HG02840 (cell line): ENCODE measurements around the gene CELA3B.
"Not testable (repeated sequence)": the region's sequence is repeated elsewhere in the genome, so short reads cannot be mapped to it uniquely, and the experiment has no call there.

ENCODE experiments used
- ATAC-seq: cut with Tn5 transposase; IDR thresholded peaks from one replicate; pipeline ENCODE4 v1.9.1; 2021; ENCODE audit warnings: mild to moderate bottlenecking, moderate library complexity, moderate number of reproducible peaks; ENCODE audit not compliant: unreplicated experiment, low FRiP score

The CELA3B gene

GRCh38 chr1:21976703-21977239 lies at the start of gene CELA3B:
TSS of gene CELA3B (plus strand) at chr1:21977022. CDS start at chr1:21977040, 18 bp downstream.
- ATAC-seq = not testable (repeated sequence)

GRCh38 chr1:21927533-21928237 lies 49.1 kb upstream of the CELA3B start:
- no peak for ATAC-seq

- ATAC-seq = no peak
Measured at GRCh38 chr1:21930080-21930571, 46.7 kb upstream of the CELA3B start.

DNA sequence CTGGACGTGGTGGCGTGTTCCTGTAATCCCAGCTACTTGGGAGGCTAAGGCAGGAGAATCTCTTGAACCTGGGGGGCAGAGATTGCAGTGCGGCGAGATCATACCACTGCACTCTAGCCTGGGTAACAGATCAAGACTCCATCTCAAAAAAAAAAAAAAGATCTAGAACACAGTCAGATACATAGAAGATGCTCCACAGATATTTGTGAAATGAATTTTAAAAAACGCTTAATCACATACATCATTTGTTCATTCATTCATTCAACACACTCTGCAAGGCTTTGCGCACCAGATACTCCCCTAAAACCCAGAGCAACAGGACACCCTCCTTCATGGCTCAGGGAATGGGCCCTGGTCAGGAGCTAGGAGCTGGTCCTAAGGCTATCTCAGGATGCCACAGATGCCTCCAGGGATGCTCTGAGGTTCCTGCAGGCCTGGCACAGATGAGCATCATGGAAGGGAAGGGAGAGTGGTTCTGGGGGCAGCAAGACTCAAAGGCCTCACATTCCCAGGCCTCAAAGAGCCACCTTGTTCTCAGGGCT lies 46.1 kb upstream of the CELA3B start:
- ATAC-seq = no peak

GRCh38 chr1:21931171-21932093 lies 45.4 kb upstream of the CELA3B start:
- no peak for ATAC-seq

- ATAC-seq = no peak
Measured at GRCh38 chr1:21932127-21932526, 44.7 kb upstream of the CELA3B start.

DNA sequence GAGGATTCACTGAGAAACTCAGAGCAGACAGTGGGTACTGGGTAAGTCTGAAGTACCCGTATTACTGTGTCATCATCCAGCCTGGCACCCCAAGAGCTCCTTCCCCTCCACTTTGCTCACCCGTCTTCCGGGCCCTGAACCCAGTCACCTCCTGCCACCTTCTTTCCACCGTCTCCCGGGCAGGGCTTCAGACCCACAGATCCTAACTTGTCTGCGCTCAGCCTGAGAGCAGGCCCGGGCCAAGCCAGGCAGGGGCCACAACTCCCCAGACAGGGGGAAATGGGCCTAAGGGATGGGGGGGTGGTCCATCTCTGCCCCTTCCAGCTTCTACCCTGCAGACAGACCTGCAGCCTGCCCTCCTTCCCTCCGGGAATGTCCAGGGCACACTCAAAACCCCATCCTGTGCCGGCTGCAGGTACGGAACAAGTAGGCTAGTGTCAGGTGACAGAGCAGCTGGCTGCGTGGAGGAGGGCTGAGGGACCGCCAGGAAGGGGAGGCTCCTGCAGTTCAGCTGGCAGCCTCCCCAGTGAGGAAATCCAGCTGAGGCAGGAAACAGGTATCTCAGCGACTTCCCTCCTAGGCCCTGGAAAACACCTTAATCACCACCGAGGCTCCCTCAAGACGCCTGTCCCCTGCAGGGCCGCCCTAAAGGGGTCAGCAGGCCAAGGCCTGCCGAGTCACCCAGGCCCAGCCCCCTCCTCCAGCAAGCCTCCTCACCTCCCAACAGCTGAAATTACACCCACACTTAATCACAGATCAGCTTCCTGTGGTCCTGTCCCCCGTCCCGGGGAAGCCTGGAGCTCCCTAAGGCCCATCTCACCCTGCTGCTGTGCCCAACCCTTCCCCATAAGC lies 43.2 kb upstream of the CELA3B start:
- ATAC-seq = no peak

GRCh38 chr1:21935393-21935804 lies 41.4 kb upstream of the CELA3B start:
- no peak for ATAC-seq

DNA sequence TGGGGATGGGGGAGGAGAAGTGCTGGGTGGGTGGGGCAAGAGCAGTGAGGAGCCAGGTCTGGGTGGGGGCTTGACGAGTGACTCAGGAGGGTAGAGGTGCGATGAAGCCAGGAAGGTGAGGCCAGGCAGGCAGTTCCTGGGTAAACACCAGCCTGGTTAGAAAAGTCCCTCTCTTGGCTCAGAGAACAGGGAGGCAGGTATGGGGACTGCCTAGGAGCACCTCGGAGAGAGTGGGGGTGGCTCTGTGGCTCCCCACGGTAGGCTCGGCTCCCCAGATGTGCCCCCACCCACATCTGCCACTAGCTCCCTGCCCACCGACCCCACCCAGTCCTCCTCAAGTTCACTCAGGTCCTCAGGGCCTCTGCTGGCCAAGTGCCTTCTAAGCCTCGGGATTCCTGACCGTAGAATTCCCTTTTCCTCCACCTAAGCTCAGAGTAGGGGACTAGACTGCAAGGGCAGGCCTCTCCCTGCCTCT lies 40.9 kb upstream of the CELA3B start:
- no peak for ATAC-seq

GRCh38 chr1:21936366-21937031 lies 40.3 kb upstream of the CELA3B start:
- ATAC-seq = no peak

DNA sequence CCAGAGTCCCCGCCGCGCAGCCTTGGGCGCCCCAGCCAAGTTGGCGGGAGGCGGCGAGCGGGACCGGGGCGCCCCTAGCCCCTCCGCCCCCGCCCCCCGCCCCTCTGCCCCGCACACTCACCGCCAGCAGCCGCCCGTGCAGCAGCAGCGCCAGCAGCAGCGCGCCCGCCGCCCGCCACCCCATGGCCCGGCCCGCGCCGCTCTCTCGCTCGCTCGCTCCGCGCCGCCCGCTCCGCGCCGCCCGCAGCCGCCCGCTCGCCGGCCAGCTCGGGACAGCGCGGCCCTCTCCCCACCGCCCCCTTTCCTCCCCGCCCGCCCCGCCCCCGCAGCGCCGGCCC lies 39.8 kb upstream of the CELA3B start, which contains the start of gene HSPG2:
Gene HSPG2 (minus strand): TSS at position 277 of the 338 bp plus-strand sequence. CDS start 93 bp downstream, at position 184.
- no peak for ATAC-seq

- ATAC-seq = no peak
Measured at GRCh38 chr1:21937372-21938121, 39.3 kb upstream of the CELA3B start.

DNA sequence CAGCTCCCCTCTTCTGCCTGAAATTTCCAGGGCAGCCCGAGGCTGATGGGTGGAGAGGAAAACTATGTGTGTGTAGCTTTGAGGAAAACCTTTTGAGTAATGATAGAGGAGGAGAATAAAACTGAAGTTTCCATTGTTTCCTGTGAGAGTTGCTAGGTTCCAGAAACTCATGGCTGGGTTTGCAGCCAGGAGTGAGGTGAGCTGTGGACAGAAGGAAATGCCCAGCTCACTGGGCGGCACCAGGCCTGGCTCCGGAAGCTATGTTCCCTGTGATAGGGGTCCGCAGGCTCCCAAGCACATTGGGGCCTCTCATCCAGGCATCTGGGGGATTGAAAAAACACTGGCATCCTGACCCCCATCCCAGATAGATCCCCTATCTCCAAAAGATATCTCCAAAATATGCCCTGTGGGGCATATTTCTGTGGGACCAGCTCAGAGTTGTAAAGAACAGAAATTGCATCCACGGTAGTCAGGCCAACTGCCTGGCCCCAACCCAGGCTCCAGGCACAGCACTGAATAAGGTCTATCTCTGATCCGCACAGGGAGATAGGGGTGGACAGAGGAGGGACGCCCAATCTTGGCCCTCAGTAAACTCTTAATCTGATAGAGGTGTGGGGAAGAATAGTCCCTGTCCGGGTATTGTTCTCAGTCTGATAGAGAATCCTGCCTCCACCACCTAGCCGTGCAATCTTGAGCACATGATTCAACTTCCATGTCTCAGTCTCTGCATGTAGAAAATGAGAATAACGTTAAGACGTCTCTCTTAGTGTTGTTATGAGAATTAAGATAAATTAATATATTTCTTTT lies 37.9 kb upstream of the CELA3B start:
- no peak for ATAC-seq

DNA sequence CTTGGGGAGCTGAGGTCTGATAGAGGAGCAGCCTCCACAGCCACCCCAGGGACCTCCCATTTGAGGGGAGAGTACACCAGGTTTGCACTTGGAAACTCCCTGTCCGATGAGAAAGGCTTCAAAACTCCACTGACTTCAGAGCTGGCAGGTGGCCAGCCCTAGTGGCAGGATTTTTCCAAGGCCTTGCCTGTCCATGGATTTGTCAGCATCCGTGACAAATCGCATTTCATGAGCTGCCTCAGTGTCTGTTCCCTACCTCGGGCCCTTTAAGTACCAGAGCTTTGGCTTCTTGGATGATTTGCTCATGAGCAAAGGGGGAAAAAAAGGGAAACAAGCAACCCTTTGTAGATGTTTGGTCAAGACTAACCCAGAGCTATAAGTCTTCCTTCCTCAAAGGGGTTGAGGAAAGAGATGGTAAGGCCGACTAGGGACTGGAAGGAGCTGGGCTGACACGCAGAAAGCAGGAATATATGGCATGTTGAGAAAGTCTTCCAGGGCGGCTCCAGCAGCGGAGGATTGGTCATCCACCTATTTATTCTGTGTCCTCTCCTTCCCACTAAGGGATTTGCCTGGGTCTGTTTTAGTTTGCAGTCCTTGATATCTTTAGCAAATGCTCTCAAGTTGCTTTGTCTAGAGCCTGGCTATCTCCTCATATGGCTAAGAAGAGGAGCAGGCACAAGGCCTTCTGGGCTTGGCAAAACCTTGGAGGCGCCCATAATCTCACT lies 37.0 kb upstream of the CELA3B start:
- no peak for ATAC-seq

GRCh38 chr1:21940492-21940891 lies 36.3 kb upstream of the CELA3B start:
- ATAC-seq = no peak

DNA sequence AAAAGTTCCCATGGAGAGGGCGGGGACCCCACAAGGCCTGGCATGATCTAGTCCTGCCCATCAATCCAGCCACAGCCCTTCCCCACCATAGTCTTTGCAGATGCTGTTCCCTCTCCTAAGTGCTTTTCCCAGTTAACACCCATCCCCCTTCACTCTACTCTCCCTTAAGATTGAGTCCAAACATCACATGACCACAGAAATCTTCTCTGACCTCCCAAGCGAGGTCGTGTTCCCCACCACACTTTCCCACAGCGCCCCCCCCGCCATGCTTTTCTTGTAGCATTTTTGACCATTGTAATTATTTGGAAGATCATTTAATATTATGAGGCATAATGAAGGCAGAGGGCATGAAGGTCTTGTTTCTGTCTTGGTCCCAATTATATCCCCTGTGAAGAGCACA lies 35.5 kb upstream of the CELA3B start:
- no peak for ATAC-seq

- no peak for ATAC-seq
Measured at GRCh38 chr1:21942464-21942863, 34.4 kb upstream of the CELA3B start.
